Endodermal cell (in vitro differentiated cells): Measurements from ENCODE around the gene NUPR1. TPM values are rescaled to one million over a fixed set of nuclear protein-coding genes. Genes with fewer than 3 reads are reported as not detected.
"Not testable (repeated sequence)": the region's sequence is repeated elsewhere in the genome, so short reads cannot be mapped to it uniquely, and the experiment has no call there.

Experiments used
- DNase-seq: peaks from one replicate; pipeline ENCODE4 v3.0.0-alpha.2; 2017
- H3K27ac ChIP-seq: 2 replicates; pipeline ENCODE4 v1.5.1; 2013; ENCODE audit warnings: mild to moderate bottlenecking, low read depth, low read length, moderate library complexity
- H3K27me3 ChIP-seq: 2 replicates; pipeline ENCODE4 v1.6.1; 2013; ENCODE audit warnings: mild to moderate bottlenecking, low read length, moderate library complexity; ENCODE audit not compliant: insufficient read depth, control insufficient read depth, poor library complexity, severe bottlenecking
- H3K36me3 ChIP-seq: 2 replicates; pipeline ENCODE4 v1.7.0; 2013; ENCODE audit warnings: mild to moderate bottlenecking, low read length, moderate library complexity; ENCODE audit not compliant: control insufficient read depth, insufficient read depth
- H3K4me1 ChIP-seq: one replicate; pipeline ENCODE4 v1.7.0; 2013; ENCODE audit warnings: low read length; ENCODE audit not compliant: control insufficient read depth, insufficient read depth
- H3K4me3 ChIP-seq: 2 replicates; pipeline ENCODE4 v1.5.1; 2013; ENCODE audit warnings: mild to moderate bottlenecking, low read length, moderate library complexity
- H3K9ac ChIP-seq: 2 replicates; pipeline ENCODE4 v1.6.1; 2013; ENCODE audit warnings: mild to moderate bottlenecking, low read length, moderate library complexity; ENCODE audit not compliant: poor library complexity, severe bottlenecking; ENCODE audit errors: extremely low read depth
- H3K9me3 ChIP-seq: 2 replicates; pipeline ENCODE4 v1.6.1; 2013; ENCODE audit warnings: mild to moderate bottlenecking, low read length, moderate library complexity; ENCODE audit not compliant: control insufficient read depth
- H3K27ac Mint-ChIP-seq: 2 replicates; pipeline ENCODE4 v1.8.0; 2020; ENCODE audit warnings: mixed read lengths
- H3K27me3 Mint-ChIP-seq: 2 replicates; pipeline ENCODE4 v1.8.0; 2021; ENCODE audit warnings: mild to moderate bottlenecking, mixed read lengths; ENCODE audit not compliant: insufficient read depth
- H3K36me3 Mint-ChIP-seq: 2 replicates; pipeline ENCODE4 v1.8.0; 2020; ENCODE audit warnings: low read depth, mixed read lengths
- H3K4me1 Mint-ChIP-seq: 2 replicates; pipeline ENCODE4 v1.8.0; 2020; ENCODE audit warnings: mixed read lengths
- H3K4me3 Mint-ChIP-seq: 2 replicates; pipeline ENCODE4 v1.8.0; 2020; ENCODE audit warnings: mild to moderate bottlenecking, moderate library complexity, mixed read lengths
- H3K9me3 Mint-ChIP-seq: 2 replicates; pipeline ENCODE4 v1.8.0; 2020; ENCODE audit warnings: mild to moderate bottlenecking, mixed read lengths
- WGBS, 2 experiments: methylation state at CpG; one replicate each; pipeline versions ENCODE4 v1.1.5 to v1.1.7; 2013; ENCODE audit warnings: missing lambda C conversion rate in 2 of 2, mixed read lengths in 1 of 2; ENCODE audit not compliant: insufficient coverage in 1 of 2, insufficient read length in 1 of 2; 5-methylcytosine and 5-hydroxymethylcytosine counted together
- total RNA-seq, 2 donors: library from RNA; stranded (reverse); fragmentation: NEBNext Ultra II Directional in 1 of 2; extraction: Animal tissue kit (Norgen Biotek cat#: 25700) in 1 of 2; gene quantifications; 2 replicates in 1 of 2; 3 replicates in 1 of 2; pipeline ENCODE4 v1.2.1, GENCODE V29; 2021
- TF ChIP-seq, protein P1 (sequence below): fragments of 200-600 bp; sonication (generic); conservative IDR thresholded peaks from 2 replicates; pipeline ENCODE4 v1.5.0; 2021; ENCODE audit warnings: antibody characterized with exemption, mild to moderate bottlenecking

Gene NUPR1
- total RNA-seq, 2 donors from 2014 or later: not detected

- Mint-ChIP-seq H3K36me3 (no peaks in the 10 kb centered on the region), H3K4me3 (no peak overlapping the region), H3K27ac (no peak overlapping the region), H3K4me1 (peaks cover 5% of the 10 kb centered on the region), H3K9me3 (peaks cover 20% of the 10 kb centered on the region), H3K27me3 (no peaks in the 10 kb centered on the region)
- no peak overlapping the region for H3K27ac ChIP-seq
- no peak overlapping the region for H3K9ac ChIP-seq
- H3K9me3 ChIP-seq: peaks cover 9% of the 10 kb centered on the region
- H3K36me3 ChIP-seq: no peaks in the 10 kb centered on the region
- 82 to 95% methylated on average over 4 to 5 of the region's 5 CpGs for WGBS, 2 experiments
- H3K27me3 ChIP-seq: no peaks in the 10 kb centered on the region
- DNase-seq: no peak
- no peak overlapping the region for H3K4me3 ChIP-seq
- TF ChIP-seq, protein P1, sequence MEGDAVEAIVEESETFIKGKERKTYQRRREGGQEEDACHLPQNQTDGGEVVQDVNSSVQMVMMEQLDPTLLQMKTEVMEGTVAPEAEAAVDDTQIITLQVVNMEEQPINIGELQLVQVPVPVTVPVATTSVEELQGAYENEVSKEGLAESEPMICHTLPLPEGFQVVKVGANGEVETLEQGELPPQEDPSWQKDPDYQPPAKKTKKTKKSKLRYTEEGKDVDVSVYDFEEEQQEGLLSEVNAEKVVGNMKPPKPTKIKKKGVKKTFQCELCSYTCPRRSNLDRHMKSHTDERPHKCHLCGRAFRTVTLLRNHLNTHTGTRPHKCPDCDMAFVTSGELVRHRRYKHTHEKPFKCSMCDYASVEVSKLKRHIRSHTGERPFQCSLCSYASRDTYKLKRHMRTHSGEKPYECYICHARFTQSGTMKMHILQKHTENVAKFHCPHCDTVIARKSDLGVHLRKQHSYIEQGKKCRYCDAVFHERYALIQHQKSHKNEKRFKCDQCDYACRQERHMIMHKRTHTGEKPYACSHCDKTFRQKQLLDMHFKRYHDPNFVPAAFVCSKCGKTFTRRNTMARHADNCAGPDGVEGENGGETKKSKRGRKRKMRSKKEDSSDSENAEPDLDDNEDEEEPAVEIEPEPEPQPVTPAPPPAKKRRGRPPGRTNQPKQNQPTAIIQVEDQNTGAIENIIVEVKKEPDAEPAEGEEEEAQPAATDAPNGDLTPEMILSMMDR: no peak
- H3K4me1 ChIP-seq: no peaks in the 10 kb centered on the region
These were observed 10.3 kb downstream of the NUPR1 start for GRCh38 chr16:28528463-28528867.

DNA sequence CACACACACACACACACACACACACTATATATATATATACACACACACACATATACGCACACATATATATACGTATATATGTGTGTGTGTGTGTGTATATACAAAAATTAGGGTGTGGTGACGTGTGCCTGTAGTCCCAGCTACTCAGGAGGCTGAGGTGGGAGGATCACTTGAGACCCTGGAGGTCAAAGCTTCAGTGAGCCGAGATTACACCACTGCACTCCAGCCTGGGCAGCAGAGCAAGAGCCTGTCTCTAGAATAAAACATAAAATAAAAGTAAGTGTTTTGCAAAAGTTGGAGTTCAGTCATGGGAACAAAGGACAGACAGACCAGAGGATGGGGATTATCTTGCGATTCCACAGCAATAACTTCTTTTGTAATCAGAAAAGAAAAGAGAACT is 10.8 kb downstream of the NUPR1 start:
- H3K4me3 Mint-ChIP-seq: no peak overlapping the region
- whole genome bisulfite sequencing, 2 experiments: 90 to 94% methylated on average over 3 to 4 of the region's 5 CpGs
- peaks cover 5% of the 10 kb centered on the region for H3K4me1 Mint-ChIP-seq
- H3K27ac Mint-ChIP-seq: no peak overlapping the region
- H3K9me3 ChIP-seq: peaks cover 9% of the 10 kb centered on the region
- no peaks in the 10 kb centered on the region for H3K27me3 ChIP-seq
- H3K9me3 Mint-ChIP-seq: peaks cover 20% of the 10 kb centered on the region
- no peak overlapping the region for H3K27ac ChIP-seq
- no peaks in the 10 kb centered on the region for H3K27me3 Mint-ChIP-seq
- no peak for DNase-seq
- TF ChIP-seq, protein P1: no peak
- H3K4me1 ChIP-seq: no peaks in the 10 kb centered on the region
- no peaks in the 10 kb centered on the region for H3K36me3 Mint-ChIP-seq
- H3K36me3 ChIP-seq: no peaks in the 10 kb centered on the region
- H3K9ac ChIP-seq: no peak overlapping the region
- no peak overlapping the region for H3K4me3 ChIP-seq

- H3K27ac ChIP-seq, H3K9ac ChIP-seq, H3K27me3 Mint-ChIP-seq, H3K27me3 ChIP-seq, H3K4me3 ChIP-seq, DNase-seq, H3K4me1 ChIP-seq, H3K4me1 Mint-ChIP-seq, H3K9me3 ChIP-seq, H3K27ac Mint-ChIP-seq, H3K36me3 Mint-ChIP-seq, H3K36me3 ChIP-seq, H3K4me3 Mint-ChIP-seq: not testable (repeated sequence)
- H3K9me3 Mint-ChIP-seq: peaks cover 20% of the 10 kb centered on the region
- WGBS, 2 experiments: 89 to 98% methylated on average over 5 to 7 of the region's 7 CpGs
These were observed 11.5 kb downstream of the NUPR1 start for GRCh38 chr16:28527100-28527785.
